OCI-LY7 (cell line): ENCODE results near the gene PIEZO2.

Experiments used
- EZH2phosphoT487 ChIP-seq: fragments of 200-600 bp; sonication (generic); IDR thresholded peaks from 2 replicates; pipeline ENCODE4 v1.6.1; 2018; ENCODE audit warnings: low read depth, borderline replicate concordance, mild to moderate bottlenecking, mixed run types, antibody characterized with exemption, low read length, moderate library complexity, mixed read lengths
- TF ChIP-seq, protein P1 (sequence below): fragments of 200-600 bp; sonication (generic); conservative IDR thresholded peaks from 2 replicates; pipeline ENCODE4 v1.5.1; 2014; ENCODE audit warnings: mild to moderate bottlenecking, antibody characterized with exemption, low read length, moderate library complexity, mixed read lengths

DNA sequence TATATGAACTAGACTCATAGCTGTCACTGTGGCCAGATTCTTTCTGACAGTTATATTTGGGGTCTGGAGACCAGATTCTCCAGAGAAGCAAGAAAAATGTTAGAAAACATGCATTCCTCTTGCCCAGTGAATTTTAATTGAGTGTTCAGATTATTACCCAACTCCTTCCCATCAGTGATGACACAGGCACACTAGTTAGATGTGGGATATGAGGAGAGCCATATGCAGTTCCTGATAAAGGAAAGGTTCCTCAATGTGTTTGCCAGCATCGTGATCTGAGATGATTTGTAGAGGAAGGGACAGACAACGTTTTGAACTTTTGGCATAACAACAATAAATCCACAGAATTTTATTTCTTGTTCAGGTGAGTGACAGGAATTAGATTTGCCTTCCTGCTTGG is 308.6 kb downstream of the PIEZO2 start:
- TF ChIP-seq, protein P1, sequence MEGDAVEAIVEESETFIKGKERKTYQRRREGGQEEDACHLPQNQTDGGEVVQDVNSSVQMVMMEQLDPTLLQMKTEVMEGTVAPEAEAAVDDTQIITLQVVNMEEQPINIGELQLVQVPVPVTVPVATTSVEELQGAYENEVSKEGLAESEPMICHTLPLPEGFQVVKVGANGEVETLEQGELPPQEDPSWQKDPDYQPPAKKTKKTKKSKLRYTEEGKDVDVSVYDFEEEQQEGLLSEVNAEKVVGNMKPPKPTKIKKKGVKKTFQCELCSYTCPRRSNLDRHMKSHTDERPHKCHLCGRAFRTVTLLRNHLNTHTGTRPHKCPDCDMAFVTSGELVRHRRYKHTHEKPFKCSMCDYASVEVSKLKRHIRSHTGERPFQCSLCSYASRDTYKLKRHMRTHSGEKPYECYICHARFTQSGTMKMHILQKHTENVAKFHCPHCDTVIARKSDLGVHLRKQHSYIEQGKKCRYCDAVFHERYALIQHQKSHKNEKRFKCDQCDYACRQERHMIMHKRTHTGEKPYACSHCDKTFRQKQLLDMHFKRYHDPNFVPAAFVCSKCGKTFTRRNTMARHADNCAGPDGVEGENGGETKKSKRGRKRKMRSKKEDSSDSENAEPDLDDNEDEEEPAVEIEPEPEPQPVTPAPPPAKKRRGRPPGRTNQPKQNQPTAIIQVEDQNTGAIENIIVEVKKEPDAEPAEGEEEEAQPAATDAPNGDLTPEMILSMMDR = no peak
- no peak for TF ChIP-seq EZH2phosphoT487
